Hepatocyte (in vitro differentiated cells): ENCODE measurements around the gene ZFYVE28.

Experiments
- EZH2phosphoT487 ChIP-seq: fragments of 200-600 bp; sonication (generic); IDR thresholded peaks from one replicate; pipeline ENCODE4 v1.6.1; 2018; ENCODE audit warnings: antibody characterized with exemption, mild to moderate bottlenecking, low read depth, moderate library complexity; ENCODE audit not compliant: unreplicated experiment, severe bottlenecking
- TF ChIP-seq, protein P1 (sequence below): fragments of 200-600 bp; sonication (generic); IDR thresholded peaks from 2 replicates; pipeline ENCODE4 v1.5.1; 2016; ENCODE audit warnings: antibody characterized with exemption, mild to moderate bottlenecking; ENCODE audit not compliant: poor library complexity

DNA sequence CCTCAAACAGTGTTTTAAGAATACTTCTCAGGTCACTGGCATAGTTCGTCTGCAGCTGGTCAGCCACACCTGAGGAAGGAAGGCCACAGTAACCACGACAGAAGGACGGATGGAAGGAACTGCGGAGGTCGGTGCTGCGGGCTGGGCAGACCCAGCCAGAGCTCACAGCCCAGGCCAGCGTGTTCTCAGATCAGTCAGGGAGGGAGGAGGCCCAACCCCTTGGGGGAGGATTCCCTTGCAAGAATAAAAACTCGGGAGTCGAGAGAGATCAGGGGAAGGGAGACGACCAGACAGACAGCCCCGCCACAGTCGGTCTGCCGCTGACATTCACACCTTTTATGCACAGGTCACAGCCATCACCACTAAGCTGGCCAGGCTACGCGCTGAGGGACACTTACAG is 145.2 kb downstream of the ZFYVE28 start:
- TF ChIP-seq, protein P1, sequence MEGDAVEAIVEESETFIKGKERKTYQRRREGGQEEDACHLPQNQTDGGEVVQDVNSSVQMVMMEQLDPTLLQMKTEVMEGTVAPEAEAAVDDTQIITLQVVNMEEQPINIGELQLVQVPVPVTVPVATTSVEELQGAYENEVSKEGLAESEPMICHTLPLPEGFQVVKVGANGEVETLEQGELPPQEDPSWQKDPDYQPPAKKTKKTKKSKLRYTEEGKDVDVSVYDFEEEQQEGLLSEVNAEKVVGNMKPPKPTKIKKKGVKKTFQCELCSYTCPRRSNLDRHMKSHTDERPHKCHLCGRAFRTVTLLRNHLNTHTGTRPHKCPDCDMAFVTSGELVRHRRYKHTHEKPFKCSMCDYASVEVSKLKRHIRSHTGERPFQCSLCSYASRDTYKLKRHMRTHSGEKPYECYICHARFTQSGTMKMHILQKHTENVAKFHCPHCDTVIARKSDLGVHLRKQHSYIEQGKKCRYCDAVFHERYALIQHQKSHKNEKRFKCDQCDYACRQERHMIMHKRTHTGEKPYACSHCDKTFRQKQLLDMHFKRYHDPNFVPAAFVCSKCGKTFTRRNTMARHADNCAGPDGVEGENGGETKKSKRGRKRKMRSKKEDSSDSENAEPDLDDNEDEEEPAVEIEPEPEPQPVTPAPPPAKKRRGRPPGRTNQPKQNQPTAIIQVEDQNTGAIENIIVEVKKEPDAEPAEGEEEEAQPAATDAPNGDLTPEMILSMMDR = no peak
- TF ChIP-seq EZH2phosphoT487 = no peak
